SK-N-SH (cell line): ENCODE data around the gene SAA4.

ENCODE experiments used
- CHD2 ChIP-seq: fragments of 150-350 bp; IDR thresholded peaks from 2 replicates; pipeline ENCODE4 v1.6.1; 2018; ENCODE audit warnings: low read length; ENCODE audit not compliant: partially characterized antibody
- EP300 ChIP-seq, 2 experiments: IDR thresholded peaks; 2 replicates each; pipeline versions ENCODE4 v1.4.0 to v1.6.1; 2012; ENCODE audit warnings: borderline replicate concordance in 1 of 2, low read depth in 1 of 2, low read length in 1 of 2
- EZH2phosphoT487 ChIP-seq: fragments of 200-600 bp; sonication (generic); IDR thresholded peaks from 2 replicates; pipeline ENCODE4 v1.6.1; 2017; ENCODE audit warnings: low read depth, mixed run types, mild to moderate bottlenecking, antibody characterized with exemption, moderate library complexity, borderline replicate concordance
- MEF2A ChIP-seq: IDR thresholded peaks from 2 replicates; pipeline ENCODE4 v1.4.0; 2012; ENCODE audit warnings: low read depth, borderline replicate concordance
- POLR2AphosphoS5 ChIP-seq: IDR thresholded peaks from 2 replicates; pipeline ENCODE4 v1.6.1; 2012; ENCODE audit warnings: low read depth, low read length
- RAD21 ChIP-seq: IDR thresholded peaks from 2 replicates; pipeline ENCODE4 v1.6.1; 2012; ENCODE audit warnings: mild to moderate bottlenecking, low read length
- RFX5 ChIP-seq: IDR thresholded peaks from 2 replicates; pipeline ENCODE4 v1.6.1; 2012; ENCODE audit warnings: mild to moderate bottlenecking, improper control_type of control experiment, low read length
- SMC3 ChIP-seq: IDR thresholded peaks from 2 replicates; pipeline ENCODE4 v1.6.1; 2012; ENCODE audit warnings: low read depth, low read length, improper control_type of control experiment
- TAF1 ChIP-seq: IDR thresholded peaks from 2 replicates; pipeline ENCODE4 v1.6.1; 2012; ENCODE audit warnings: low read depth, mild to moderate bottlenecking, low read length, moderate library complexity, borderline replicate concordance
- TF ChIP-seq, protein P1 (sequence below): IDR thresholded peaks from 2 replicates; pipeline ENCODE4 v1.6.1; 2012; ENCODE audit warnings: mild to moderate bottlenecking, low read depth, low read length, moderate library complexity
- TF ChIP-seq, protein P2 (sequence below): fragments of 200-600 bp; sonication (generic); IDR thresholded peaks from 2 replicates; pipeline ENCODE4 v1.6.1; 2017; ENCODE audit warnings: antibody characterized with exemption, mild to moderate bottlenecking, moderate library complexity
- TF ChIP-seq, protein P3 (sequence below): IDR thresholded peaks from 2 replicates; pipeline ENCODE4 v1.4.0; 2012; ENCODE audit warnings: low read depth, borderline replicate concordance

DNA sequence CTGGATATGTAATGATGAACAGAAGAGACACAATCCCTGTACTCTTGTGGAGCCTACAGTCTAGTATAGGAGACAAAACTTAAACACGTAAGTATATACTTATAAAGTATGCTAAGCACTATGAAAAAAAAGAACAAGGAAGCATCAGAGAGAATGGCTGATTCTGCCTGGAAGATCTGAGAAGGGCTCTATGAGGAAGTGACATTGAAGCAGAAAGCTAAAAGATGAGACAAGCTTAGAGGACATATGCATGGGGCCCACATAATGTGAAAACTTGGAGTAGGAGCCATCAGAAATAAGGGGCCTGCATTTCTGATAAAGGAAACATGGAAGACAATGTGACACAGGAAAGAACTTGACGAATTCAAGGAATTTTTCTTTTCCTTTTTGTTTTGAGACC, 46.0 kb upstream of the SAA4 start:
- TF ChIP-seq TAF1 (no peak), RFX5 (no peak), CHD2 (no peak), EP300 (IDR thresholded peaks at IDR 0.05; ENCODE audit: borderline replicate concordance in 1 of 2, low read depth in 1 of 2, low read length in 1 of 2) (no peak), EZH2phosphoT487 (no peak), POLR2AphosphoS5 (no peak), SMC3 (no peak), MEF2A (no peak), RAD21 (no peak)
- TF ChIP-seq, protein P1, sequence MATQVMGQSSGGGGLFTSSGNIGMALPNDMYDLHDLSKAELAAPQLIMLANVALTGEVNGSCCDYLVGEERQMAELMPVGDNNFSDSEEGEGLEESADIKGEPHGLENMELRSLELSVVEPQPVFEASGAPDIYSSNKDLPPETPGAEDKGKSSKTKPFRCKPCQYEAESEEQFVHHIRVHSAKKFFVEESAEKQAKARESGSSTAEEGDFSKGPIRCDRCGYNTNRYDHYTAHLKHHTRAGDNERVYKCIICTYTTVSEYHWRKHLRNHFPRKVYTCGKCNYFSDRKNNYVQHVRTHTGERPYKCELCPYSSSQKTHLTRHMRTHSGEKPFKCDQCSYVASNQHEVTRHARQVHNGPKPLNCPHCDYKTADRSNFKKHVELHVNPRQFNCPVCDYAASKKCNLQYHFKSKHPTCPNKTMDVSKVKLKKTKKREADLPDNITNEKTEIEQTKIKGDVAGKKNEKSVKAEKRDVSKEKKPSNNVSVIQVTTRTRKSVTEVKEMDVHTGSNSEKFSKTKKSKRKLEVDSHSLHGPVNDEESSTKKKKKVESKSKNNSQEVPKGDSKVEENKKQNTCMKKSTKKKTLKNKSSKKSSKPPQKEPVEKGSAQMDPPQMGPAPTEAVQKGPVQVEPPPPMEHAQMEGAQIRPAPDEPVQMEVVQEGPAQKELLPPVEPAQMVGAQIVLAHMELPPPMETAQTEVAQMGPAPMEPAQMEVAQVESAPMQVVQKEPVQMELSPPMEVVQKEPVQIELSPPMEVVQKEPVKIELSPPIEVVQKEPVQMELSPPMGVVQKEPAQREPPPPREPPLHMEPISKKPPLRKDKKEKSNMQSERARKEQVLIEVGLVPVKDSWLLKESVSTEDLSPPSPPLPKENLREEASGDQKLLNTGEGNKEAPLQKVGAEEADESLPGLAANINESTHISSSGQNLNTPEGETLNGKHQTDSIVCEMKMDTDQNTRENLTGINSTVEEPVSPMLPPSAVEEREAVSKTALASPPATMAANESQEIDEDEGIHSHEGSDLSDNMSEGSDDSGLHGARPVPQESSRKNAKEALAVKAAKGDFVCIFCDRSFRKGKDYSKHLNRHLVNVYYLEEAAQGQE: no peak
- TF ChIP-seq, protein P2, sequence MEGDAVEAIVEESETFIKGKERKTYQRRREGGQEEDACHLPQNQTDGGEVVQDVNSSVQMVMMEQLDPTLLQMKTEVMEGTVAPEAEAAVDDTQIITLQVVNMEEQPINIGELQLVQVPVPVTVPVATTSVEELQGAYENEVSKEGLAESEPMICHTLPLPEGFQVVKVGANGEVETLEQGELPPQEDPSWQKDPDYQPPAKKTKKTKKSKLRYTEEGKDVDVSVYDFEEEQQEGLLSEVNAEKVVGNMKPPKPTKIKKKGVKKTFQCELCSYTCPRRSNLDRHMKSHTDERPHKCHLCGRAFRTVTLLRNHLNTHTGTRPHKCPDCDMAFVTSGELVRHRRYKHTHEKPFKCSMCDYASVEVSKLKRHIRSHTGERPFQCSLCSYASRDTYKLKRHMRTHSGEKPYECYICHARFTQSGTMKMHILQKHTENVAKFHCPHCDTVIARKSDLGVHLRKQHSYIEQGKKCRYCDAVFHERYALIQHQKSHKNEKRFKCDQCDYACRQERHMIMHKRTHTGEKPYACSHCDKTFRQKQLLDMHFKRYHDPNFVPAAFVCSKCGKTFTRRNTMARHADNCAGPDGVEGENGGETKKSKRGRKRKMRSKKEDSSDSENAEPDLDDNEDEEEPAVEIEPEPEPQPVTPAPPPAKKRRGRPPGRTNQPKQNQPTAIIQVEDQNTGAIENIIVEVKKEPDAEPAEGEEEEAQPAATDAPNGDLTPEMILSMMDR: no peak
- TF ChIP-seq, protein P3, sequence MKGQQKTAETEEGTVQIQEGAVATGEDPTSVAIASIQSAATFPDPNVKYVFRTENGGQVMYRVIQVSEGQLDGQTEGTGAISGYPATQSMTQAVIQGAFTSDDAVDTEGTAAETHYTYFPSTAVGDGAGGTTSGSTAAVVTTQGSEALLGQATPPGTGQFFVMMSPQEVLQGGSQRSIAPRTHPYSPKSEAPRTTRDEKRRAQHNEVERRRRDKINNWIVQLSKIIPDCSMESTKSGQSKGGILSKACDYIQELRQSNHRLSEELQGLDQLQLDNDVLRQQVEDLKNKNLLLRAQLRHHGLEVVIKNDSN: no peak
